ENCODE results near the gene ST7. TPM values are rescaled to one million over a fixed set of nuclear protein-coding genes. Genes with fewer than 3 reads are reported as not detected.

The ST7 gene
- total RNA-seq, 3 donors from 2014 or later (not counting 1 experiment from before 2014, with no cell fraction given), result 9.8 to 15.7 (median 12.9) TPM

DNA sequence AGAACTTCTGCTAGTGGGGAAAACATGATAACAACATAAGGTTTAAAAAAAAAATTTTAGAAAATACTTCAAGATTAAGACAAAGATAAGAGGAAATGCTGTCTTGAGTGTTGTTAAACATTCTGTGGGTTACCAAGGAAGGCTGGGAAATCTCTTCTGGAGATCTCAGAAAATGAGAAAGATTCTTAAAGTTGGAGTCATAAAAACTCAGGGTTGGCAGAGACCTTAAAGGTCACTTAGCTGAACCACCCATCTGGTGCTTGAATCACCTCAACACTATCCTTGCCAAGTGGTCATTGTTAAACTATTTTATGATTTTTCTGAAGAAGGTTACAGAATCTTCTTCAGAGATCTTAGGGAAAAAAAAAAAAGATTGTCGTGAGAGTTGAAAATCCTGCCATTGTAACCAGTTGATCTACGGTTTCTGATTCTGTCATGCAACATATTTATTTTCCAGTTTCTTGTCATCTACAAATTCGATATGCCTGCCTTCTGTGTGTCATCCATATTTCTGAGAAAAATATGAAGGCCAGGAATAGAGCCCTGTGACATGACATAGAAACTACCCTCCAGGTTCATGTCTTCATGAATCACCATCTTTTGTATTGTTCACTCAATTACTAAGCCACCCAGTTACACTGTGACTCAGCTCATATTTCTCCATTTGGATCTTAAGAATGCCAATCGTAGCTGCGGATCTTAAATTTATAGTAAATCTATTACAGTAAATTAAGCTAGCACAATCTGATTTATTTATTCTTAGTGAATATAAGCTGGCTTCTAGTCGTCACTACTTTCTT is 179.2 kb downstream of the ST7 start:
- H3K27ac ChIP-seq (ENCODE audit: low read length), result no peak overlapping the region
- WGBS (ENCODE audit: insufficient coverage), result 81% methylated on average over 3 of the region's 6 CpGs
- no peak overlapping the region for H3K4me3 Mint-ChIP-seq
- no peaks in the 10 kb centered on the region for H3K9me3 ChIP-seq (ENCODE audit: control insufficient read depth, insufficient read depth, low read length)
- TF ChIP-seq, protein P1, sequence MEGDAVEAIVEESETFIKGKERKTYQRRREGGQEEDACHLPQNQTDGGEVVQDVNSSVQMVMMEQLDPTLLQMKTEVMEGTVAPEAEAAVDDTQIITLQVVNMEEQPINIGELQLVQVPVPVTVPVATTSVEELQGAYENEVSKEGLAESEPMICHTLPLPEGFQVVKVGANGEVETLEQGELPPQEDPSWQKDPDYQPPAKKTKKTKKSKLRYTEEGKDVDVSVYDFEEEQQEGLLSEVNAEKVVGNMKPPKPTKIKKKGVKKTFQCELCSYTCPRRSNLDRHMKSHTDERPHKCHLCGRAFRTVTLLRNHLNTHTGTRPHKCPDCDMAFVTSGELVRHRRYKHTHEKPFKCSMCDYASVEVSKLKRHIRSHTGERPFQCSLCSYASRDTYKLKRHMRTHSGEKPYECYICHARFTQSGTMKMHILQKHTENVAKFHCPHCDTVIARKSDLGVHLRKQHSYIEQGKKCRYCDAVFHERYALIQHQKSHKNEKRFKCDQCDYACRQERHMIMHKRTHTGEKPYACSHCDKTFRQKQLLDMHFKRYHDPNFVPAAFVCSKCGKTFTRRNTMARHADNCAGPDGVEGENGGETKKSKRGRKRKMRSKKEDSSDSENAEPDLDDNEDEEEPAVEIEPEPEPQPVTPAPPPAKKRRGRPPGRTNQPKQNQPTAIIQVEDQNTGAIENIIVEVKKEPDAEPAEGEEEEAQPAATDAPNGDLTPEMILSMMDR (IDR thresholded peaks at IDR 0.05), result no peak
- no peak overlapping the region for H3K27ac Mint-ChIP-seq
- DNase-seq, result no peak
- no peaks in the 10 kb centered on the region for H3K27me3 Mint-ChIP-seq (ENCODE audit: low read depth in 2 of 2)
- no peak for ATAC-seq
- intact Hi-C loops (cut with micrococcal nuclease), result no loop called here
- peaks cover 8% of the 10 kb centered on the region for H3K36me3 Mint-ChIP-seq
- H3K36me3 ChIP-seq (ENCODE audit: control insufficient read depth, insufficient read depth, low read length), result peaks cover 2% of the 10 kb centered on the region
- H3K9me3 Mint-ChIP-seq, result no peaks in the 10 kb centered on the region
- H3K27me3 ChIP-seq (ENCODE audit: control insufficient read depth, insufficient read depth, low read length), result no peaks in the 10 kb centered on the region
- H3K4me3 ChIP-seq (ENCODE audit: low read length), result no peak overlapping the region
- H3K4me1 ChIP-seq (ENCODE audit: control insufficient read depth, insufficient read depth, low read length), result no peaks in the 10 kb centered on the region
- H3K4me1 Mint-ChIP-seq, result peaks cover 12% of the 10 kb centered on the region in 2 donors

DNA sequence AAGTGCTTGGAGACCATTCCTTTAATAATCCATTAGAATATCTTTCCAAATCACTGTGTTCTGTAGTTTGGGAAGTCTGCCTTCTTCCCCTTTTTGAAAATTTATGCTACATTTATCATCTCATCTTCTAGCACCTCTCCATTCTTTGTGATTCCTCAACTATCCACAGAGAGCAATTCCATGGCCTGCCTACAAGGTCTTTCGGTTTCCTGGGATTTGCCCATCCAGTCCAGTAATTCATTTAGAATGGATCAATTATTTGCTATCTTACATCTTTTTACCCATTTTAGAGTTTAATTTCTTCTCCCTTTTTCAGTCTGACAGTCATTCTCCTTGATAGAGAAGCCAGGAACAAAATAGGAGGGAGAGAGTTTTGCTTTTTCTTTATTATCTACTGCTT is 179.8 kb downstream of the ST7 start:
- Histone ChIP-seq H3K4me1 (ENCODE audit: control insufficient read depth, insufficient read depth, low read length) (no peaks in the 10 kb centered on the region), H3K27me3 (ENCODE audit: control insufficient read depth, insufficient read depth, low read length) (no peaks in the 10 kb centered on the region), H3K27ac (ENCODE audit: low read length) (no peak overlapping the region), H3K36me3 (ENCODE audit: control insufficient read depth, insufficient read depth, low read length) (peaks cover 2% of the 10 kb centered on the region), H3K9me3 (ENCODE audit: control insufficient read depth, insufficient read depth, low read length) (no peaks in the 10 kb centered on the region), H3K4me3 (ENCODE audit: low read length) (no peak overlapping the region)
- Mint-ChIP-seq H3K27me3 (ENCODE audit: low read depth in 2 of 2) (no peaks in the 10 kb centered on the region), H3K27ac (no peak overlapping the region), H3K4me3 (no peak overlapping the region), H3K4me1 (peaks cover 12% of the 10 kb centered on the region in 2 donors), H3K9me3 (no peaks in the 10 kb centered on the region), H3K36me3 (peaks cover 8% of the 10 kb centered on the region)
- intact Hi-C loops (cut with micrococcal nuclease), result no loop called here
- ATAC-seq, result no peak
- 100% methylated on average over 1 of the region's 1 CpG for WGBS (ENCODE audit: insufficient coverage)
- DNase-seq, result no peak
- TF ChIP-seq, protein P1 (IDR thresholded peaks at IDR 0.05), result no peak

DNA sequence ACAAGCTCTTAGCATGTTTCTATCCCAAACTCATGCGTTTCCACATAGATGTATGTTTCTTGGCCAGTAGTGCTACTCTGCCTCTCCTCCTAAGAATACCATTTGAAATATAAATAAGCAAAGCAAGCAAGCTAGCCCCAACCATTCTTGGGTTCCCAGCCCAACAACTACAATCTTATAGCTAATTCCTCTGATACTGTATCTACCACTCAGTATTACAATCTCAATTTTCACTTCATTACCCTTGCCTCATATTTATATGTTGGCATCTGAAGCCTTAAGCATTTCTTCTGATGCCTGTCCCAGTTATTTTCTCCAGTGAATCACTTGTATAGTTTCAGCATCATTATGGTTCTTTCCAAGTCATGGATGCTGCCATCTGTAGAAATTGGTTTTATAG is 181.1 kb downstream of the ST7 start:
- ATAC-seq, result no peak
- intact Hi-C loops (cut with micrococcal nuclease), result no loop called here
- H3K36me3 Mint-ChIP-seq, result peaks cover 8% of the 10 kb centered on the region
- no peaks in the 10 kb centered on the region for H3K9me3 Mint-ChIP-seq
- H3K4me1 Mint-ChIP-seq, result peaks cover 12% of the 10 kb centered on the region in 2 donors
- Histone ChIP-seq H3K4me1 (ENCODE audit: control insufficient read depth, insufficient read depth, low read length) (no peaks in the 10 kb centered on the region), H3K27me3 (ENCODE audit: control insufficient read depth, insufficient read depth, low read length) (no peaks in the 10 kb centered on the region), H3K27ac (ENCODE audit: low read length) (no peak overlapping the region), H3K36me3 (ENCODE audit: control insufficient read depth, insufficient read depth, low read length) (peaks cover 2% of the 10 kb centered on the region), H3K9me3 (ENCODE audit: control insufficient read depth, insufficient read depth, low read length) (no peaks in the 10 kb centered on the region), H3K4me3 (ENCODE audit: low read length) (no peak overlapping the region)
- H3K4me3 Mint-ChIP-seq, result no peak overlapping the region
- TF ChIP-seq, protein P1 (IDR thresholded peaks at IDR 0.05), result no peak
- no peak for DNase-seq
- H3K27ac Mint-ChIP-seq, result no peak overlapping the region
- H3K27me3 Mint-ChIP-seq (ENCODE audit: low read depth in 2 of 2), result no peaks in the 10 kb centered on the region
- WGBS (ENCODE audit: insufficient coverage), result 100% methylated on average over 1 of the region's 1 CpG

Measured in natural killer cell (primary cell).